NT2/D1 (cell line): ENCODE measurements around the gene WFIKKN2.

Experiments used
- SUZ12 ChIP-seq: IDR thresholded peaks from 2 replicates; pipeline ENCODE4 v1.6.1; 2011; ENCODE audit not compliant: insufficient read length, insufficient read depth; ENCODE audit errors: extremely low read depth
- YY1 ChIP-seq: IDR thresholded peaks from 2 replicates; pipeline ENCODE4 v1.6.1; 2011; ENCODE audit not compliant: insufficient read length, insufficient read depth
- ZNF274 ChIP-seq: IDR thresholded peaks from 2 replicates; pipeline ENCODE4 v1.6.1; 2011; ENCODE audit warnings: mild to moderate bottlenecking, low read depth, low read length

- TF ChIP-seq YY1, result no peak
- TF ChIP-seq SUZ12, result no peak
- TF ChIP-seq ZNF274, result no peak
Measured at GRCh38 chr17:50808413-50808812, 27.0 kb upstream of the WFIKKN2 start.
